T-cell (primary cell): Measurements from ENCODE around the gene CDK2AP2. TPM values are rescaled to one million over a fixed set of nuclear protein-coding genes. Genes with fewer than 3 reads are reported as not detected.

Experiments used
- ATAC-seq, 4 experiments: fragments of 200-7000 bp in 3 of 4; fragments of 150-1000 bp in 1 of 4; cut with Tn5 transposase; replicated peaks in 1 of 4; 1 replicate in 3 of 4; 2 replicates in 1 of 4; pipeline ENCODE4 v1.10.0; 2021; ENCODE audit warnings: moderate library complexity in 3 of 4, mild to moderate bottlenecking in 2 of 4, moderate number of reproducible peaks in 1 of 4
- CTCF ChIA-PET, 2 donors: fragments of 300-600 bp; sonication (Branson Sonifier 250); formaldehyde crosslinking; loops; one replicate each; lab custom pipeline; 2022; ENCODE audit warnings: antibody characterized with exemption in 2 of 2; lab: Charles Lee
- POLR2A ChIA-PET, 2 donors: fragments of 300-600 bp; sonication (Branson Sonifier 250); formaldehyde crosslinking; loops; one replicate each; lab custom pipeline; 2022; ENCODE audit warnings: antibody characterized with exemption in 2 of 2; lab: Charles Lee
- DNase-seq, 35 experiments: peaks; one replicate each; pipeline versions ENCODE4 v3.0.0 to v3.0.0-alpha.2; 2013 to 2023
- H3K27ac ChIP-seq: one replicate; pipeline ENCODE4 v1.5.1; 2013; ENCODE audit warnings: low read length
- H3K27me3 ChIP-seq, 2 experiments: replicated peaks in 1 of 2; 1 replicate in 1 of 2; 2 replicates in 1 of 2; pipeline versions ENCODE4 v1.6.1 to v1.7.0; 2013; ENCODE audit warnings: low read length in 1 of 2, mixed read lengths in 1 of 2; ENCODE audit not compliant: control insufficient read depth in 2 of 2, insufficient read depth in 2 of 2; ENCODE audit errors: extremely low read depth in 1 of 2
- H3K36me3 ChIP-seq, 2 donors: 1 replicate in 1 of 2; 2 replicates in 1 of 2; pipeline versions ENCODE4 v1.6.1 to v1.7.0; 2013; ENCODE audit warnings: low read length in 1 of 2; ENCODE audit not compliant: control insufficient read depth in 2 of 2, insufficient read depth in 1 of 2; ENCODE audit errors: extremely low read depth in 1 of 2
- H3K4me1 ChIP-seq, 2 experiments: 1 replicate in 1 of 2; 2 replicates in 1 of 2; pipeline versions ENCODE4 v1.6.1 to v1.7.0; 2013; ENCODE audit warnings: low read length in 2 of 2, mixed read lengths in 1 of 2; ENCODE audit not compliant: insufficient read depth in 2 of 2, control insufficient read depth in 1 of 2; ENCODE audit errors: extremely low read depth in 1 of 2
- H3K4me3 ChIP-seq, 2 donors: 1 replicate in 1 of 2; 2 replicates in 1 of 2; pipeline versions ENCODE4 v1.5.1 to v1.7.0; 2013; ENCODE audit warnings: mild to moderate bottlenecking in 2 of 2, low read length in 1 of 2, moderate library complexity in 1 of 2; ENCODE audit not compliant: control insufficient read depth in 1 of 2; ENCODE audit errors: extremely low read depth in 1 of 2
- H3K9me3 ChIP-seq: 2 replicates; pipeline ENCODE4 v1.7.0; 2013
- H3K27ac Mint-ChIP-seq, 2 donors: one replicate each; pipeline ENCODE4 v1.8.0; 2020 to 2021; ENCODE audit warnings: mild to moderate bottlenecking in 2 of 2, mixed read lengths in 2 of 2
- H3K27me3 Mint-ChIP-seq, 2 donors: one replicate each; pipeline ENCODE4 v1.8.0; 2021 to 2022; ENCODE audit warnings: mixed read lengths in 2 of 2
- H3K36me3 Mint-ChIP-seq: one replicate; pipeline ENCODE4 v1.8.0; 2021; ENCODE audit warnings: mixed read lengths
- H3K4me1 Mint-ChIP-seq, 3 donors: one replicate each; pipeline ENCODE4 v1.8.0; 2020 to 2022; ENCODE audit warnings: mixed read lengths in 3 of 3, mild to moderate bottlenecking in 1 of 3
- H3K4me3 Mint-ChIP-seq, 3 donors: one replicate each; pipeline ENCODE4 v1.8.0; 2020 to 2022; ENCODE audit warnings: mild to moderate bottlenecking in 3 of 3, mixed read lengths in 3 of 3, moderate library complexity in 3 of 3
- H3K9me3 Mint-ChIP-seq, 3 donors: one replicate each; pipeline ENCODE4 v1.8.0; 2020 to 2022; ENCODE audit warnings: mixed read lengths in 3 of 3
- WGBS: methylation state at CpG from one replicate; pipeline ENCODE4 v1.1.5; 2013; ENCODE audit warnings: missing lambda C conversion rate; ENCODE audit not compliant: insufficient coverage; 5-methylcytosine and 5-hydroxymethylcytosine counted together
- total RNA-seq, 35 experiments: library from RNA in 6 of 35; stranded (reverse) in 6 of 35; fragments of 120-200 nt in 1 of 35; gene quantifications; one replicate each; pipeline versions ENCODE4 v1.2.1 to v1.2.4 and lab custom pipeline; 2013 to 2026

The CDK2AP2 gene
- total RNA-seq, 5 donors from 2014 or later (not counting 1 experiment from before 2014, with no cell fraction given), result 31.0 to 90.8 (median 79.9) TPM

DNA sequence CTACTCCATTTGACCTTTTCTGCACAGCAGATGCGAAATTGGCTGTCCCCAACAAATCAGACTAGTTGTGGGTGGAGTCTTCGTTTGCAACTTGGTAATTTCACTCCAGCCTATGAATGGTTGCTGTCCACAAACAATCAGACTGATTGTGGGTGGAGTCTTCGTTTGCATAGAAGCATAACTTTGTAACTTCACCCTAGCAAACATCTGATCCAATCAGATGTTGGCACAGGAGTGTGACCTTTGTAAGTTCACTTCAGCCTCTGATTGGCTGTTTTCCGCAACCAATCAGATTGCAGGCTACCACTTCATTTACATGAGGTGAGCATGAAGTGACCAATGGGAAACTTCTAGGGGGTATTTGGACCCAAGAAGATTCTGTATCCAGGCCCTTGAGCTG, 31.6 kb upstream of the CDK2AP2 start:
- H3K4me1 Mint-ChIP-seq, result no peaks in the 10 kb centered on the region
- no peaks in the 10 kb centered on the region for H3K36me3 Mint-ChIP-seq
- peaks cover 0 to under 1% (median 0%) of the 10 kb centered on the region in 3 donors for H3K9me3 Mint-ChIP-seq
- no CpG with 5 or more reads among the region's 4 CpGs for WGBS
- Histone ChIP-seq H3K4me1 (no peaks in the 10 kb centered on the region), H3K27ac (no peak overlapping the region), H3K4me3 (no peak overlapping the region), H3K36me3 (no peaks in the 10 kb centered on the region), H3K27me3 (peaks cover 0 to 16% of the 10 kb centered on the region in 2 experiments), H3K9me3 (no peaks in the 10 kb centered on the region)
- no peak overlapping the region for H3K27ac Mint-ChIP-seq
- CTCF ChIA-PET, result no interaction called here
- no peak for DNase-seq
- ATAC-seq, result no peak
- POLR2A ChIA-PET, result no interaction called here
- H3K4me3 Mint-ChIP-seq, result no peak overlapping the region
- H3K27me3 Mint-ChIP-seq, result peaks cover 0 to 1% of the 10 kb centered on the region in 2 donors

DNA sequence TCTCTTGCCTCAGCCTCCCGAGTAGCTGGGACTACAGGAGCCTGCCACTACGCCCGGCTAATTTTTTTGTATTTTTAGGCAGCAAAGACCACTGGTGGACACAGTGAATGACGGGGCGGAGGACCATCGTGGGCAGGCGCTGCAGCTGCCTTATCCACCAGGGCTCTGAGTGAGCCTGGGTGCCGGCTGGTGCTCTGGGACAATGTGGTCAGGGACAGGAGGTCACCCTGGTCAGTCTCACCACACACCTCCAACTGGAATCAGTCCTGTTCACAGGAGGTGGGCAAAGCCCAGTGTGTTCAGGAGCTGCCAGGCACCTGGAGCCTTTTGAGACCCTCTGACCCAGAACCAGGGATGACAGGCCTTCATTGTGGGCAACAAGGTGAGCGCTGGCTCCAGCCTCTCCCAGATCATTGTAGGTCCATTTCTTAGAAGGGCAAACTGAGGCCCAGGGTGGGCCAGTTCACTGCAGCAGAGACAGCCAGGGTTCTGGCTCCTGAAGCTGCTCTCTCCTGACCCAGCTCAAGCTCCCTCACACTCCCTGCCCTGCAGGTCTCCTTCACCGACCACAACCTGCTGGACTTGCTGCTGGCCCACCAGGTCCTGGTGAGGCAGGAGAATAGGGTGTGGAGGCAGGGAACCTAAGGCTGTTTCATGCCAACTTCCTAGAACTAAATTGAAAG, 31.0 kb upstream of the CDK2AP2 start:
- Mint-ChIP-seq H3K27ac (no peak overlapping the region), H3K36me3 (no peaks in the 10 kb centered on the region)

DNA sequence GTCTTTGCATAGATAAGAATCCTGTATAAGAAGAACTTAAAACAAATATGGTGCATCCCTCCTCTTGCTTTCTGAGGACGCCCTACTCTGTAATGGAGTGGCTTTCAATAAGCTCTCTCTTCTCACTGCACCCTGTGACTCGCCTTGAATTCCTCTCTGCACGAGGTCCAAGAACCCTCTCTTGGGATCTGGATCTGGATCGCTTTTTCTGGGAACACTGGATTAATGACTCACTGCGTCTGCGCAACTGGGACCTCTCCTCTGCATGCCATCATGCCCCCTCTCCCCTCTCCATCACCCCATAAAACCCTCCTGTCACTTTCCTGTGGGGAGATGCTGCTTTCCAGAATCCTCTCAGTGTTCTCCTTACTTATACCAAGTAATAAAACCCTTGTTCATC, 30.3 kb upstream of the CDK2AP2 start:
- Histone ChIP-seq H3K27ac (no peak overlapping the region), H3K36me3 (no peaks in the 10 kb centered on the region), H3K4me3 (no peak overlapping the region), H3K4me1 (no peaks in the 10 kb centered on the region), H3K27me3 (peaks cover 0 to 14% of the 10 kb centered on the region in 2 experiments), H3K9me3 (no peaks in the 10 kb centered on the region)
- no peak for ATAC-seq
- Mint-ChIP-seq H3K4me3 (no peak overlapping the region), H3K27ac (no peak overlapping the region), H3K9me3 (peaks cover 6 to 7% (median 7%) of the 10 kb centered on the region in 3 donors), H3K36me3 (no peaks in the 10 kb centered on the region), H3K4me1 (no peaks in the 10 kb centered on the region), H3K27me3 (peaks cover 0 to 9% of the 10 kb centered on the region in 2 donors)
- CTCF ChIA-PET, result interaction anchor here in 1 of 2 donors (0.6 kb wide), 1 partner anchor 118 kb away, joined by 3 read pairs; no protein-coding TSS in a partner anchor
- no peak for DNase-seq
- WGBS, result 75% methylated on average over 6 of the region's 6 CpGs
- POLR2A ChIA-PET, result no interaction called here

More for the DNA sequence above, 31.0 kb upstream of the CDK2AP2 start:
- ChIA-PET CTCF (interaction anchor here in 1 of 2 donors (0.6 kb wide), 1 partner anchor 117 kb away, joined by 3 read pairs; no protein-coding TSS in a partner anchor), POLR2A (no interaction called here)
- Histone ChIP-seq H3K9me3 (no peaks in the 10 kb centered on the region), H3K27me3 (peaks cover 0 to 16% of the 10 kb centered on the region in 2 experiments), H3K4me3 (no peak overlapping the region), H3K27ac (no peak overlapping the region), H3K36me3 (no peaks in the 10 kb centered on the region), H3K4me1 (no peaks in the 10 kb centered on the region)
- H3K27me3 Mint-ChIP-seq, result peaks cover 0 to 6% of the 10 kb centered on the region in 2 donors
- ATAC-seq (no peak), DNase-seq (no peak)
- H3K4me3 Mint-ChIP-seq, result no peak overlapping the region
- WGBS, result 90% methylated on average over 5 of the region's 10 CpGs
- H3K4me1 Mint-ChIP-seq, result no peaks in the 10 kb centered on the region
- peaks cover 3 to 4% (median 3%) of the 10 kb centered on the region in 3 donors for H3K9me3 Mint-ChIP-seq

DNA sequence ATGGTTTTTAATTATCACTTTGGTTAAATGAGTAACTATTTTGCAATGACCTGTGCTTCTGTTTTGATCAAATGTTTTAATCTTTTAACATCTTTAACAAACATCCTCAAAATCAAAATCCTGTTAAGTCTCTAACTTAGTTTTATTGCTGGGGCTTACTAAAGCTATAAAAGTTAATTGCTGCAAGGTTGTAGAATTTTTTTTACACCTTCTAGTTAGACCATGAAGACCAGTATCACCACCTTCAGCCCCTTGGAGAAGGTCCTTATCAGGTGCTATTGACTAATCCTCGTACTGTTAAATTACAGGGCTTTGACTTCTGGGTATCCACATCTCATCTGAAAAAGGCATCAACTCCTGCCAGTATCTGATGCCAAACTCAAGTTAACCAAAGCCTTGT, 27.6 kb upstream of the CDK2AP2 start:
- Mint-ChIP-seq H3K4me1 (no peaks in the 10 kb centered on the region), H3K36me3 (no peaks in the 10 kb centered on the region), H3K4me3 (no peak overlapping the region), H3K9me3 (peaks cover 6 to 7% (median 7%) of the 10 kb centered on the region in 3 donors), H3K27me3 (peaks cover 0 to 9% of the 10 kb centered on the region in 2 donors), H3K27ac (no peak overlapping the region)
- H3K4me1 ChIP-seq, result no peaks in the 10 kb centered on the region
- WGBS, result 60% methylated on average over 1 of the region's 1 CpG
- ChIA-PET POLR2A (no interaction called here), CTCF (no interaction called here)
- no peak overlapping the region for H3K27ac ChIP-seq
- peaks cover 0 to 8% of the 10 kb centered on the region in 2 experiments for H3K27me3 ChIP-seq
- no peaks in the 10 kb centered on the region for H3K9me3 ChIP-seq
- ATAC-seq (no peak), DNase-seq (no peak)
- no peaks in the 10 kb centered on the region for H3K36me3 ChIP-seq
- H3K4me3 ChIP-seq, result no peak overlapping the region

DNA sequence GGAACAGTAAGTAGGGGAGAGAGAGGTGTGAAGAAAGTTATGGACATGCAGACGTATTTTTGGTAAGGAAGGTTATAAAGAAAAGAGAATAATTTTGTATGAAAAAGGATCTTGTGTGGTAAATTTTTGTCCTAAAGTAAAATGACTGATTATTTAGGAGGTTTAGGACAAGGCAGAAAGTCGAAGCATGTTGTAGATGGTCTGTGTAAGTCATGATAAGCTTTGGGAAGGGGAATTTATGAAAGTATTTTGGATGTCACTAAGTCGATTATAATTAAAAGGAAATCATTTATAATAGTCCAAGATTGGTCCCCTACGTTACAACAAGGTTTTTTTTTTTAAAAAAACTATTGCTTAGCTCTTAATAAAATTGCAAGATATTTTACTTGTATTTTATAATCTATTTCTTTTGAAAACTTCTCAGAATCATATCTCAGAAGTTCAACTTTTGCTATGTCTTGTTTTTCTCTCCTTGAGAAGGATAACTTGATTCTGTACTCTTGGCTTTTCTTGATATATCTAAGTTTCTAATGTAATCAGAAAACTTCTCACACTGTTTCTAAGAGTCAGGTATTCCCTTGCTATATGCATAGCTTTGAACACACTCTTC, 26.2 kb upstream of the CDK2AP2 start:
- peaks cover 6 to 7% (median 7%) of the 10 kb centered on the region in 3 donors for H3K9me3 Mint-ChIP-seq
- no peaks in the 10 kb centered on the region for H3K36me3 ChIP-seq
- H3K27me3 ChIP-seq, result peaks cover 0 to 11% of the 10 kb centered on the region in 2 experiments
- ATAC-seq (no peak), DNase-seq (no peak)
- H3K4me3 Mint-ChIP-seq, result no peak overlapping the region
- H3K4me1 ChIP-seq, result no peaks in the 10 kb centered on the region
- ChIA-PET CTCF (no interaction called here), POLR2A (no interaction called here)
- no peak overlapping the region for H3K27ac ChIP-seq
- no peak overlapping the region for H3K4me3 ChIP-seq
- 42% methylated on average over 2 of the region's 4 CpGs for WGBS
- no peaks in the 10 kb centered on the region for H3K36me3 Mint-ChIP-seq
- H3K27me3 Mint-ChIP-seq, result peaks cover 3 to 9% of the 10 kb centered on the region in 2 donors
- no peaks in the 10 kb centered on the region for H3K9me3 ChIP-seq
- H3K27ac Mint-ChIP-seq, result no peak overlapping the region
- H3K4me1 Mint-ChIP-seq, result no peaks in the 10 kb centered on the region

DNA sequence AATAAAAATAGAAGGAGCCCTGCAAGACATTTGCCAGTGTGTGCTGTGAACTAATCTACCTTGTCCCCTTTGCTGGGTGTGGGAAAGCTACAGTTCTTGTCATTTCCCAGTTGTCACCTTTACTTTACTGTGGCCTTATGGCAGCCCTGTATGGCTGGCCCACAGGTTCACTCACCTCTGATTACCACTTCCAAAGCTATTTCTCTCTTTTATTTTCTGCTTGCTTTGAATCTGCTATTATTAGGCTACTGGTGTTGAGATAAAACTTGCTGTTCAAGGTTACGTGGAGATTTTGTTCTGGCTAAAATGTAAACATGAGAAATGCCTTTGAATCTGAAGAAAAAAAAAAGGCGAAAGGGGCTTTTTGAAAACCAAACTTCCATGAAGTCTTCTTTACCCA, 24.9 kb upstream of the CDK2AP2 start:
- Histone ChIP-seq H3K36me3 (no peaks in the 10 kb centered on the region), H3K4me1 (no peaks in the 10 kb centered on the region), H3K27ac (no peak overlapping the region), H3K9me3 (no peaks in the 10 kb centered on the region), H3K27me3 (peaks cover 0 to 6% of the 10 kb centered on the region in 2 experiments), H3K4me3 (no peak overlapping the region)
- Mint-ChIP-seq H3K4me3 (no peak overlapping the region), H3K36me3 (no peaks in the 10 kb centered on the region), H3K4me1 (no peaks in the 10 kb centered on the region), H3K9me3 (peaks cover 6 to 7% (median 7%) of the 10 kb centered on the region in 3 donors), H3K27me3 (peaks cover 3 to 9% of the 10 kb centered on the region in 2 donors), H3K27ac (no peak overlapping the region)
- no CpG with 5 or more reads among the region's 2 CpGs for WGBS
- POLR2A ChIA-PET, result no interaction called here
- no peak for DNase-seq
- no peak for ATAC-seq
- CTCF ChIA-PET, result no interaction called here
